Keratinocyte (primary cell): ENCODE measurements around the gene GTF2H4. TPM values are rescaled to one million over a fixed set of nuclear protein-coding genes. Genes with fewer than 3 reads are reported as not detected.

ENCODE experiments used
- DNase-seq: peaks from one replicate; pipeline ENCODE4 v3.0.0-alpha.2; 2011; ENCODE audit warnings: low read depth, missing footprints, low spot score
- FAIRE-seq: peaks from 2 replicates; lab custom pipeline; 2011; peaks lifted over from hg19 to GRCh38; lab: Jason Lieb, UNC
- H2AFZ ChIP-seq: 2 replicates; pipeline ENCODE4 v1.6.0; 2012; ENCODE audit warnings: low read length, control low read depth, inconsistent platforms; ENCODE audit not compliant: control insufficient read depth
- H3K27ac ChIP-seq: 2 replicates; pipeline ENCODE4 v1.5.1; 2011; ENCODE audit warnings: low read length; ENCODE audit not compliant: control insufficient read depth, insufficient read depth
- H3K27me3 ChIP-seq: 3 replicates; pipeline ENCODE4 v1.6.0; 2011; ENCODE audit warnings: low read length; ENCODE audit not compliant: control insufficient read depth, insufficient read depth; ENCODE audit errors: extremely low read depth
- H3K36me3 ChIP-seq, 2 experiments: 2 replicates in 1 of 2; 3 replicates in 1 of 2; pipeline ENCODE4 v1.5.1; 2011; ENCODE audit warnings: low read length in 2 of 2, mild to moderate bottlenecking in 1 of 2; ENCODE audit not compliant: control insufficient read depth in 2 of 2, insufficient read depth in 2 of 2; ENCODE audit errors: extremely low read depth in 1 of 2
- H3K4me1 ChIP-seq: 3 replicates; pipeline ENCODE4 v1.5.1; 2011; ENCODE audit warnings: low read length; ENCODE audit not compliant: control insufficient read depth, insufficient read depth; ENCODE audit errors: extremely low read depth
- H3K4me2 ChIP-seq: 3 replicates; pipeline ENCODE4 v1.6.0; 2011; ENCODE audit warnings: low read depth, low read length; ENCODE audit not compliant: control insufficient read depth, insufficient read depth; ENCODE audit errors: extremely low read depth
- H3K4me3 ChIP-seq, 3 experiments: fragments of 200-600 bp in 1 of 3; sonication (generic) in 1 of 3; 2 replicates in 2 of 3; 3 replicates in 1 of 3; pipeline ENCODE4 v1.5.1; 2011 to 2016; ENCODE audit warnings: low read length in 3 of 3, mild to moderate bottlenecking in 3 of 3, control low read depth in 2 of 3, inconsistent platforms in 1 of 3, low read depth in 1 of 3, mixed read lengths in 1 of 3, mixed run types in 1 of 3, moderate library complexity in 1 of 3; ENCODE audit not compliant: control insufficient read depth in 2 of 3, insufficient read depth in 2 of 3; ENCODE audit errors: extremely low read depth in 1 of 3
- H3K79me2 ChIP-seq: 2 replicates; pipeline ENCODE4 v1.6.0; 2012; ENCODE audit warnings: low read length; ENCODE audit not compliant: control insufficient read depth, insufficient read depth
- H3K9ac ChIP-seq: 3 replicates; pipeline ENCODE4 v1.6.0; 2011; ENCODE audit warnings: low read length; ENCODE audit not compliant: control insufficient read depth, insufficient read depth; ENCODE audit errors: extremely low read depth
- H3K9me1 ChIP-seq: 3 replicates; pipeline ENCODE4 v1.6.0; 2011; ENCODE audit warnings: low read length; ENCODE audit not compliant: control insufficient read depth, insufficient read depth; ENCODE audit errors: extremely low read depth
- H3K9me3 ChIP-seq: 2 replicates; pipeline ENCODE4 v1.5.1; 2012; ENCODE audit warnings: low read depth, low read length; ENCODE audit not compliant: control insufficient read depth
- H4K20me1 ChIP-seq: 3 replicates; pipeline ENCODE4 v1.6.0; 2011; ENCODE audit warnings: low read length; ENCODE audit not compliant: control insufficient read depth, insufficient read depth; ENCODE audit errors: extremely low read depth
- EZH2 ChIP-seq: IDR thresholded peaks from one replicate; pipeline ENCODE4 v1.6.1; 2012; ENCODE audit warnings: inconsistent platforms, mild to moderate bottlenecking, low read length, moderate library complexity
- dilution Hi-C: fragments of 300-500 bp; cut with MboI; formaldehyde crosslinking; loops from one replicate; pipeline ENCODE4 v1.7.0; 2020; ENCODE audit warnings: low sequenced_read_pairs; ENCODE audit not compliant: extremely low pct_ligation_motif_present
- polyA plus RNA-seq, 5 experiments: library from polyadenylated mRNA; depleted of rRNA in 3 of 5; stranded (reverse) in 3 of 5; stranded (forward) in 1 of 5; unstranded in 1 of 5; fragments of >200 nt; gene quantifications; 1 replicate in 1 of 5; 2 replicates in 3 of 5; 3 replicates in 1 of 5; pipeline versions ENCODE4 v1.2.1 to v1.2.3, GENCODE V29; 2011 to 2012; ENCODE audit warnings: missing spikeins in 2 of 5, low read depth in 1 of 5, low replicate concordance in 1 of 5
- TF ChIP-seq, protein P1 (sequence below), 3 experiments: IDR thresholded peaks in 1 of 3; conservative IDR thresholded peaks in 1 of 3; optimal IDR thresholded peaks in 1 of 3; 2 replicates in 2 of 3; 3 replicates in 1 of 3; pipeline versions ENCODE3 to v1.5.1; 2011; ENCODE audit warnings: low read length in 3 of 3, mild to moderate bottlenecking in 3 of 3, moderate library complexity in 2 of 3, control low read depth in 1 of 3, inconsistent platforms in 1 of 3; ENCODE audit not compliant: insufficient read depth in 2 of 3; ENCODE audit errors: extremely low read depth in 1 of 3

GTF2H4 gene
- polyA plus RNA-seq, 1 donor (not counting 4 experiments of a cell fraction or from before 2014, with no cell fraction given): 38.7 TPM

DNA sequence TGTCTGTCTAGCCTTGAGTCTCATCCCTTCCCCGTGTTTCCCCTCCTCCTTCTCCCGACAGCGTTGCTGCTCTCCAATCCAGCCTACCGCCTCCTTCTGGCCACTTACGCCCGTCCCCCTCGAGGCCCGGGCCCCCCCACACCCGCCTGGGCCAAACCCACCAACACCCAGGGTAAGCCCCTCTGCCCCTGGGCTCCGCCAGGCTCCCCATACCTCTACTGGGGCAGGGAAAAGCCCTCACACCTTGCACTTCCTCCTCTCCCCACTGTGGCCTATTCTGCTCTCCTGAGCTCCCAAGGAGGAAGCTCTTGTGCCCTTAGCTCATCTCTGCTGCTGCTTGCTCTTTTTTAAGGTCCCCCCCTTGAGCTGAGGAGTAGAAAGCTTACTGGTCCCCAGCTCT, 12.7 kb upstream of the GTF2H4 start:
- peaks cover 75 to 80% of the 10 kb centered on the region in 2 experiments for H3K36me3 ChIP-seq
- H4K20me1 ChIP-seq: peaks cover 9% of the 10 kb centered on the region
- H3K27me3 ChIP-seq: no peaks in the 10 kb centered on the region
- no peak for DNase-seq
- no peaks in the 10 kb centered on the region for H3K9me3 ChIP-seq
- no peak overlapping the region for H3K4me3 ChIP-seq
- no peak overlapping the region for H3K27ac ChIP-seq
- H2AFZ ChIP-seq: no peak overlapping the region
- H3K9ac ChIP-seq: no peak overlapping the region
- FAIRE-seq: no peak
- TF ChIP-seq EZH2: no peak
- no peaks in the 10 kb centered on the region for H3K9me1 ChIP-seq
- peaks cover 39% of the 10 kb centered on the region for H3K79me2 ChIP-seq
- no peak overlapping the region for H3K4me2 ChIP-seq
- H3K4me1 ChIP-seq: peaks cover 2% of the 10 kb centered on the region
- dilution Hi-C loops: no loop called here

GRCh38 chr6:30896541-30896940, 11.5 kb upstream of the GTF2H4 start:
- Histone ChIP-seq H3K9me1 (no peaks in the 10 kb centered on the region), H3K9me3 (no peaks in the 10 kb centered on the region), H3K4me1 (no peaks in the 10 kb centered on the region), H2AFZ (no peak overlapping the region), H3K9ac (no peak overlapping the region), H3K79me2 (peaks cover 27% of the 10 kb centered on the region), H3K27me3 (no peaks in the 10 kb centered on the region), H4K20me1 (peaks cover 3% of the 10 kb centered on the region), H3K27ac (no peak overlapping the region), H3K4me3 (no peak overlapping the region), H3K4me2 (no peak overlapping the region), H3K36me3 (peaks cover 65 to 75% of the 10 kb centered on the region in 2 experiments)
- FAIRE-seq (no peak), DNase-seq (no peak)
- dilution Hi-C loops: no loop called here
- no peak for TF ChIP-seq EZH2
- TF ChIP-seq, protein P1, sequence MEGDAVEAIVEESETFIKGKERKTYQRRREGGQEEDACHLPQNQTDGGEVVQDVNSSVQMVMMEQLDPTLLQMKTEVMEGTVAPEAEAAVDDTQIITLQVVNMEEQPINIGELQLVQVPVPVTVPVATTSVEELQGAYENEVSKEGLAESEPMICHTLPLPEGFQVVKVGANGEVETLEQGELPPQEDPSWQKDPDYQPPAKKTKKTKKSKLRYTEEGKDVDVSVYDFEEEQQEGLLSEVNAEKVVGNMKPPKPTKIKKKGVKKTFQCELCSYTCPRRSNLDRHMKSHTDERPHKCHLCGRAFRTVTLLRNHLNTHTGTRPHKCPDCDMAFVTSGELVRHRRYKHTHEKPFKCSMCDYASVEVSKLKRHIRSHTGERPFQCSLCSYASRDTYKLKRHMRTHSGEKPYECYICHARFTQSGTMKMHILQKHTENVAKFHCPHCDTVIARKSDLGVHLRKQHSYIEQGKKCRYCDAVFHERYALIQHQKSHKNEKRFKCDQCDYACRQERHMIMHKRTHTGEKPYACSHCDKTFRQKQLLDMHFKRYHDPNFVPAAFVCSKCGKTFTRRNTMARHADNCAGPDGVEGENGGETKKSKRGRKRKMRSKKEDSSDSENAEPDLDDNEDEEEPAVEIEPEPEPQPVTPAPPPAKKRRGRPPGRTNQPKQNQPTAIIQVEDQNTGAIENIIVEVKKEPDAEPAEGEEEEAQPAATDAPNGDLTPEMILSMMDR (optimal IDR thresholded peaks at IDR 0.05 in 1 of 3, IDR thresholded peaks at IDR 0.05 in 1 of 3, conservative IDR thresholded peaks at IDR 0.05 in 1 of 3; ENCODE audit: extremely low read depth in 1 of 3, insufficient read depth in 2 of 3, low read length in 3 of 3): no peak

- TF ChIP-seq, protein P1 (optimal IDR thresholded peaks at IDR 0.05 in 1 of 3, IDR thresholded peaks at IDR 0.05 in 1 of 3, conservative IDR thresholded peaks at IDR 0.05 in 1 of 3; ENCODE audit: extremely low read depth in 1 of 3, insufficient read depth in 2 of 3, low read length in 3 of 3): no peak
- no peak for TF ChIP-seq EZH2
- H3K79me2 ChIP-seq: peaks cover 16% of the 10 kb centered on the region
- H4K20me1 ChIP-seq: peaks cover 3% of the 10 kb centered on the region
- DNase-seq (no peak), FAIRE-seq (no peak)
- dilution Hi-C loops: no loop called here
- peaks cover 53 to 61% of the 10 kb centered on the region in 2 experiments for H3K36me3 ChIP-seq
- H3K27ac ChIP-seq: no peak overlapping the region
- no peak overlapping the region for H3K4me3 ChIP-seq
- H3K9me1 ChIP-seq: no peaks in the 10 kb centered on the region
- H3K4me2 ChIP-seq: no peak overlapping the region
- H3K27me3 ChIP-seq: no peaks in the 10 kb centered on the region
- H3K9ac ChIP-seq: no peak overlapping the region
- H3K9me3 ChIP-seq: no peaks in the 10 kb centered on the region
- no peak overlapping the region for H2AFZ ChIP-seq
- H3K4me1 ChIP-seq: peaks cover 9% of the 10 kb centered on the region
These were observed 10.1 kb upstream of the GTF2H4 start for GRCh38 chr6:30897882-30898281.
